IMR-90 (cell line): Measurements from ENCODE around the gene ABCA9. TPM values are rescaled to one million over a fixed set of nuclear protein-coding genes. Genes with fewer than 3 reads are reported as not detected.

Experiments used
- ATAC-seq: fragments of 200-7000 bp; cut with Tn5 transposase; 2 replicates; pipeline ENCODE4 v1.9.1; 2020; ENCODE audit warnings: low read depth, mild to moderate bottlenecking, moderate library complexity
- BruUV-seq: library from RNA; stranded (reverse); fragments of 400-500 nt; replicated peaks from 2 replicates; lab custom pipeline; 2021; lab: Mats Ljungman, UMichigan
- CTCF ChIA-PET: fragments of 300-600 bp; formaldehyde crosslinking; extraction: SDS; loops from one replicate; lab custom pipeline; 2021; ENCODE audit warnings: antibody characterized with exemption; lab: Yijun Ruan, JAX
- POLR2A ChIA-PET: fragments of 300-600 bp; sonication (Branson Sonifier 250); formaldehyde crosslinking; loops from one replicate; lab custom pipeline; 2022; ENCODE audit warnings: antibody characterized with exemption; ENCODE audit not compliant: unreplicated experiment; lab: Charles Lee
- DNase-seq: peaks from one replicate; pipeline ENCODE4 v3.0.0; 2013
- H2AFZ ChIP-seq: replicated peaks from 2 replicates; pipeline ENCODE3; 2013; ENCODE audit warnings: low read length, mild to moderate bottlenecking; ENCODE audit not compliant: poor library complexity
- H2AK5ac ChIP-seq: 2 replicates; pipeline ENCODE4 v1.6.1; 2013; ENCODE audit warnings: low read depth, low read length, inconsistent platforms
- H2AK9ac ChIP-seq: replicated peaks from 2 replicates; pipeline ENCODE3; 2013; ENCODE audit warnings: mild to moderate bottlenecking, low read depth, low read length, moderate library complexity; ENCODE audit not compliant: poor library complexity
- H2BK120ac ChIP-seq: 2 replicates; pipeline ENCODE4 v1.6.1; 2013; ENCODE audit warnings: low read depth, low read length, inconsistent platforms
- H2BK15ac ChIP-seq: 3 replicates; pipeline ENCODE4 v1.6.1; 2013; ENCODE audit warnings: low read depth, low read length, inconsistent platforms
- H2BK20ac ChIP-seq: 2 replicates; pipeline ENCODE4 v1.6.1; 2013; ENCODE audit warnings: low read depth, mild to moderate bottlenecking, inconsistent platforms, low read length, moderate library complexity
- H2BK5ac ChIP-seq: 2 replicates; pipeline ENCODE4 v1.6.1; 2013; ENCODE audit warnings: mild to moderate bottlenecking, low read depth, low read length, inconsistent platforms; ENCODE audit not compliant: poor library complexity, severe bottlenecking
- H3K14ac ChIP-seq: replicated peaks from 2 replicates; pipeline ENCODE4 v1.6.1; 2013; ENCODE audit warnings: low read depth, low read length, inconsistent platforms
- H3K18ac ChIP-seq: 2 replicates; pipeline ENCODE4 v1.6.1; 2013; ENCODE audit warnings: low read depth, low read length, control low read depth
- H3K23ac ChIP-seq: 2 replicates; pipeline ENCODE4 v1.6.1; 2013; ENCODE audit warnings: low read depth, low read length, inconsistent platforms
- H3K27ac ChIP-seq: 2 replicates; pipeline ENCODE4 v1.5.1; 2013; ENCODE audit warnings: mild to moderate bottlenecking, control low read depth, low read length; ENCODE audit not compliant: insufficient read depth
- H3K27me3 ChIP-seq: 2 replicates; pipeline ENCODE4 v1.6.1; 2013; ENCODE audit warnings: low read length; ENCODE audit not compliant: control insufficient read depth, insufficient read depth
- H3K36me3 ChIP-seq: 2 replicates; pipeline ENCODE4 v1.6.1; 2013; ENCODE audit warnings: low read length, mixed read lengths; ENCODE audit not compliant: control insufficient read depth, insufficient read depth
- H3K4ac ChIP-seq: 2 replicates; pipeline ENCODE4 v1.6.1; 2013; ENCODE audit warnings: low read depth, low read length, inconsistent platforms
- H3K4me1 ChIP-seq: 2 replicates; pipeline ENCODE4 v1.6.1; 2013; ENCODE audit warnings: low read length, mixed read lengths; ENCODE audit not compliant: control insufficient read depth, insufficient read depth
- H3K4me2 ChIP-seq: 2 replicates; pipeline ENCODE4 v1.6.1; 2013; ENCODE audit warnings: low read depth, mild to moderate bottlenecking, control low read depth, low read length, moderate library complexity
- H3K4me3 ChIP-seq: 2 replicates; pipeline ENCODE4 v1.5.1; 2013; ENCODE audit warnings: low read depth, mild to moderate bottlenecking, control low read depth, low read length, moderate library complexity; ENCODE audit not compliant: insufficient read depth
- H3K56ac ChIP-seq: 2 replicates; pipeline ENCODE4 v1.6.1; 2013; ENCODE audit warnings: low read length, inconsistent platforms; ENCODE audit not compliant: insufficient read depth; ENCODE audit errors: extremely low read depth
- H3K79me1 ChIP-seq, 2 experiments: 2 replicates each; pipeline ENCODE4 v1.6.1; 2013; ENCODE audit warnings: low read length in 2 of 2, inconsistent platforms in 1 of 2, low read depth in 1 of 2
- H3K9ac ChIP-seq: 2 replicates; pipeline ENCODE4 v1.6.1; 2013; ENCODE audit warnings: low read depth, low read length, control low read depth
- H3K9me1 ChIP-seq: 2 replicates; pipeline ENCODE4 v1.6.1; 2013; ENCODE audit warnings: low read length, inconsistent platforms; ENCODE audit not compliant: insufficient read depth
- H3K9me3 ChIP-seq: 2 replicates; pipeline ENCODE4 v1.6.1; 2013; ENCODE audit warnings: low read length; ENCODE audit not compliant: control insufficient read depth, insufficient read depth
- H4K20me1 ChIP-seq: 2 replicates; pipeline ENCODE4 v1.6.1; 2013; ENCODE audit warnings: low read length, inconsistent platforms; ENCODE audit not compliant: insufficient read depth
- H4K5ac ChIP-seq: 2 replicates; pipeline ENCODE4 v1.6.1; 2013; ENCODE audit warnings: mild to moderate bottlenecking, low read depth, low read length, control low read depth
- H4K8ac ChIP-seq, 2 experiments: 2 replicates each; pipeline ENCODE4 v1.6.1; 2013; ENCODE audit warnings: low read depth in 2 of 2, low read length in 2 of 2, control low read depth in 1 of 2, inconsistent platforms in 1 of 2
- H4K91ac ChIP-seq: 2 replicates; pipeline ENCODE4 v1.6.1; 2013; ENCODE audit warnings: low read depth, low read length, inconsistent platforms; ENCODE audit not compliant: insufficient read depth
- BHLHE40 ChIP-seq: fragments of 150-350 bp; IDR thresholded peaks from 2 replicates; pipeline ENCODE4 v1.6.1; 2016; ENCODE audit warnings: mild to moderate bottlenecking, low read depth, low read length
- CEBPB ChIP-seq: IDR thresholded peaks from 2 replicates; pipeline ENCODE4 v1.6.1; 2012; ENCODE audit warnings: low read depth, low read length, improper control_type of control experiment
- CHD1 ChIP-seq: IDR thresholded peaks from 2 replicates; pipeline ENCODE4 v1.6.1; 2012; ENCODE audit warnings: low read depth, low read length, improper control_type of control experiment
- FOS ChIP-seq: fragments of 150-350 bp; IDR thresholded peaks from 2 replicates; pipeline ENCODE4 v1.6.1; 2016; ENCODE audit warnings: low read depth, low read length
- MAFK ChIP-seq: IDR thresholded peaks from 2 replicates; pipeline ENCODE4 v1.6.1; 2012; ENCODE audit warnings: low read depth, low read length, improper control_type of control experiment
- MAZ ChIP-seq: IDR thresholded peaks from 2 replicates; pipeline ENCODE4 v1.6.1; 2012; ENCODE audit warnings: low read depth, mild to moderate bottlenecking, low read length, improper control_type of control experiment, moderate library complexity, borderline replicate concordance
- MXI1 ChIP-seq: IDR thresholded peaks from 2 replicates; pipeline ENCODE4 v1.6.1; 2012; ENCODE audit warnings: low read depth, mild to moderate bottlenecking, low read length, moderate library complexity, borderline replicate concordance
- NFE2L2 ChIP-seq: fragments of 150-350 bp; IDR thresholded peaks from 2 replicates; pipeline ENCODE4 v1.6.1; 2016; ENCODE audit warnings: low read depth, mild to moderate bottlenecking, low read length
- POLR2A ChIP-seq: IDR thresholded peaks from 2 replicates; pipeline ENCODE4 v1.6.1; 2012; ENCODE audit warnings: mild to moderate bottlenecking, low read depth, low read length
- RAD21 ChIP-seq: IDR thresholded peaks from 2 replicates; pipeline ENCODE4 v1.6.1; 2012; ENCODE audit warnings: low read length, improper control_type of control experiment
- RCOR1 ChIP-seq: IDR thresholded peaks from 2 replicates; pipeline ENCODE4 v1.6.1; 2012; ENCODE audit warnings: mild to moderate bottlenecking, low read length, improper control_type of control experiment; ENCODE audit not compliant: insufficient replicate concordance
- RFX5 ChIP-seq: IDR thresholded peaks from 2 replicates; pipeline ENCODE4 v1.8.0; 2012; ENCODE audit warnings: low read depth, mild to moderate bottlenecking, low read length, moderate library complexity
- SMC3 ChIP-seq: fragments of 150-350 bp; IDR thresholded peaks from 2 replicates; pipeline ENCODE4 v1.6.1; 2016; ENCODE audit warnings: low read depth, mild to moderate bottlenecking, antibody characterized with exemption, low read length, moderate library complexity
- USF2 ChIP-seq: fragments of 150-350 bp; IDR thresholded peaks from 2 replicates; pipeline ENCODE4 v1.6.1; 2017; ENCODE audit warnings: mild to moderate bottlenecking, antibody characterized with exemption, low read length, low read depth
- WGBS, 2 experiments: methylation state at CpG; one replicate each; pipeline versions ENCODE4 v1.1.5 to v1.1.7; 2013; ENCODE audit warnings: missing lambda C conversion rate in 2 of 2; ENCODE audit not compliant: insufficient read length in 1 of 2; ENCODE audit errors: extremely low coverage in 2 of 2; 5-methylcytosine and 5-hydroxymethylcytosine counted together
- dilution Hi-C: fragments of 300-500 bp; cut with HindIII; formaldehyde crosslinking; loops from one replicate; pipeline ENCODE4 v1.14.3; 2018; ENCODE audit warnings: low sequenced_read_pairs; ENCODE audit not compliant: unreplicated experiment
- in situ Hi-C: fragments of 300-500 bp; cut with MboI; formaldehyde crosslinking; loops from 3 replicates; pipeline ENCODE4 v1.14.3; 2019; ENCODE audit warnings: low sequenced_read_pairs, inconsistent platforms, mixed read lengths
- intact Hi-C: fragments of 100-400 bp; cut with micrococcal nuclease; formaldehyde crosslinking; loops from 2 replicates; pipeline ENCODE4 v1.10.0; 2022
- polyA plus RNA-seq, 3 experiments: library from polyadenylated mRNA; depleted of rRNA; stranded (reverse); fragments of >200 nt; gene quantifications; 2 replicates each; pipeline ENCODE4 v1.2.3, GENCODE V29; 2012; ENCODE audit warnings: low replicate concordance in 1 of 3
- total RNA-seq: library from RNA; depleted of rRNA; stranded (reverse); fragments of >200 nt; gene quantifications from 2 replicates; pipeline ENCODE4 v1.2.3, GENCODE V29; 2012
- TF ChIP-seq, protein P1 (sequence below): conservative IDR thresholded peaks from 2 replicates; pipeline ENCODE4 v1.5.1; 2012; ENCODE audit warnings: mild to moderate bottlenecking, low read depth, low read length, improper control_type of control experiment
- TF ChIP-seq, protein P2 (sequence below): fragments of 150-350 bp; IDR thresholded peaks from 2 replicates; pipeline ENCODE4 v1.6.1; 2016; ENCODE audit warnings: low read depth, mild to moderate bottlenecking, low read length, moderate library complexity, borderline replicate concordance

The ABCA9 gene
- total and polyA plus RNA-seq, 2 of the 4 experiments (the other 2 are of a cell fraction) = under 0.01 TPM; not detected in 1

DNA sequence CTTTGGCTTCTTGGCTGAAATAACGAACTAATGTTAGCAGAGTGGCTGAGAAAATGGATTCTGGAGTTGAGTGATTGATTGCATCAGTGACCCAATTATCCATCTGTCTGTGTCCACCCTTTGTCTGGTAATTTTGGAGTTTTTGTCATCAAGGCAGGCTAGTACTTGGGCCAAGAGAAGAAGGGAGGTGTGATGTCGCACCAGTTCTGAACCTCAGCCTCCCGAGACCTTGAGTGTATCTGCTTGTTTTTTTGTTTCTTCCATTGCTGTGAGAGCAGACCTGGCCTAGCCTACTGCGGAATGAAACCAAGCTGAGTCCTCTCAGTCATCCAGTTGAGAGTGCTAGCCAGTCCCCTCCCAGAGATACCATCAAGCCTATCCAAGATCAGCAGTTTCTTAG is 110.0 kb downstream of the ABCA9 start:
- H4K8ac ChIP-seq = no peak overlapping the region
- DNase-seq (no peak), ATAC-seq (no peak)
- no peaks in the 10 kb centered on the region for H3K9me1 ChIP-seq
- no peaks in the 10 kb centered on the region for H3K36me3 ChIP-seq
- CTCF ChIA-PET = no interaction called here
- H3K9ac ChIP-seq = no peak overlapping the region
- no peak overlapping the region for H2BK120ac ChIP-seq
- no CpG with 5 or more reads among the region's 4 CpGs for WGBS, 2 experiments
- in situ Hi-C loops = no loop called here
- no peak overlapping the region for H3K4ac ChIP-seq
- H3K4me3 ChIP-seq = no peak overlapping the region
- H2BK15ac ChIP-seq = no peak overlapping the region
- H3K18ac ChIP-seq = no peak overlapping the region
- BruUV-seq = no TSS peak
- dilution Hi-C loops = no loop called here
- no peak overlapping the region for H3K56ac ChIP-seq
- H3K23ac ChIP-seq = no peak overlapping the region
- TF ChIP-seq BHLHE40 (no peak), USF2 (no peak), CHD1 (no peak), NFE2L2 (no peak), SMC3 (no peak), MAFK (no peak), POLR2A (no peak), RAD21 (no peak), RCOR1 (no peak), MAZ (no peak), FOS (no peak), RFX5 (no peak), CEBPB (no peak), MXI1 (no peak)
- TF ChIP-seq, protein P1, sequence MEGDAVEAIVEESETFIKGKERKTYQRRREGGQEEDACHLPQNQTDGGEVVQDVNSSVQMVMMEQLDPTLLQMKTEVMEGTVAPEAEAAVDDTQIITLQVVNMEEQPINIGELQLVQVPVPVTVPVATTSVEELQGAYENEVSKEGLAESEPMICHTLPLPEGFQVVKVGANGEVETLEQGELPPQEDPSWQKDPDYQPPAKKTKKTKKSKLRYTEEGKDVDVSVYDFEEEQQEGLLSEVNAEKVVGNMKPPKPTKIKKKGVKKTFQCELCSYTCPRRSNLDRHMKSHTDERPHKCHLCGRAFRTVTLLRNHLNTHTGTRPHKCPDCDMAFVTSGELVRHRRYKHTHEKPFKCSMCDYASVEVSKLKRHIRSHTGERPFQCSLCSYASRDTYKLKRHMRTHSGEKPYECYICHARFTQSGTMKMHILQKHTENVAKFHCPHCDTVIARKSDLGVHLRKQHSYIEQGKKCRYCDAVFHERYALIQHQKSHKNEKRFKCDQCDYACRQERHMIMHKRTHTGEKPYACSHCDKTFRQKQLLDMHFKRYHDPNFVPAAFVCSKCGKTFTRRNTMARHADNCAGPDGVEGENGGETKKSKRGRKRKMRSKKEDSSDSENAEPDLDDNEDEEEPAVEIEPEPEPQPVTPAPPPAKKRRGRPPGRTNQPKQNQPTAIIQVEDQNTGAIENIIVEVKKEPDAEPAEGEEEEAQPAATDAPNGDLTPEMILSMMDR = no peak
- TF ChIP-seq, protein P2, sequence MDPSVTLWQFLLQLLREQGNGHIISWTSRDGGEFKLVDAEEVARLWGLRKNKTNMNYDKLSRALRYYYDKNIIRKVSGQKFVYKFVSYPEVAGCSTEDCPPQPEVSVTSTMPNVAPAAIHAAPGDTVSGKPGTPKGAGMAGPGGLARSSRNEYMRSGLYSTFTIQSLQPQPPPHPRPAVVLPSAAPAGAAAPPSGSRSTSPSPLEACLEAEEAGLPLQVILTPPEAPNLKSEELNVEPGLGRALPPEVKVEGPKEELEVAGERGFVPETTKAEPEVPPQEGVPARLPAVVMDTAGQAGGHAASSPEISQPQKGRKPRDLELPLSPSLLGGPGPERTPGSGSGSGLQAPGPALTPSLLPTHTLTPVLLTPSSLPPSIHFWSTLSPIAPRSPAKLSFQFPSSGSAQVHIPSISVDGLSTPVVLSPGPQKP = no peak
- H3K4me2 ChIP-seq = no peak overlapping the region
- no peak overlapping the region for H2AK5ac ChIP-seq
- no peak overlapping the region for H2AK9ac ChIP-seq
- H3K27ac ChIP-seq = no peak overlapping the region
- intact Hi-C loops = no loop called here
- no peak overlapping the region for H4K5ac ChIP-seq
- H3K14ac ChIP-seq = no peak overlapping the region
- no peak overlapping the region for H2AFZ ChIP-seq
- H2BK20ac ChIP-seq = no peak overlapping the region
- no peaks in the 10 kb centered on the region for H4K20me1 ChIP-seq
- no peaks in the 10 kb centered on the region for H3K9me3 ChIP-seq
- H4K91ac ChIP-seq = no peak overlapping the region
- no peaks in the 10 kb centered on the region for H3K79me1 ChIP-seq
- POLR2A ChIA-PET = no interaction called here
- H3K4me1 ChIP-seq = no peaks in the 10 kb centered on the region; the same call in 1 of the 2 replicates
- H2BK5ac ChIP-seq = no peak overlapping the region
- H3K27me3 ChIP-seq = no peaks in the 10 kb centered on the region
